IMR-90 (cell line): Measurements from ENCODE around the gene ZFR2. TPM values are rescaled to one million over a fixed set of nuclear protein-coding genes. Genes with fewer than 3 reads are reported as not detected.

Experiments used
- ATAC-seq: fragments of 200-7000 bp; cut with Tn5 transposase; 2 replicates; pipeline ENCODE4 v1.9.1; 2020; ENCODE audit warnings: low read depth, mild to moderate bottlenecking, moderate library complexity
- BruUV-seq: library from RNA; stranded (reverse); fragments of 400-500 nt; replicated peaks from 2 replicates; lab custom pipeline; 2021; lab: Mats Ljungman, UMichigan
- CTCF ChIA-PET: fragments of 300-600 bp; formaldehyde crosslinking; extraction: SDS; loops from one replicate; lab custom pipeline; 2021; ENCODE audit warnings: antibody characterized with exemption; lab: Yijun Ruan, JAX
- POLR2A ChIA-PET: fragments of 300-600 bp; sonication (Branson Sonifier 250); formaldehyde crosslinking; loops from one replicate; lab custom pipeline; 2022; ENCODE audit warnings: antibody characterized with exemption; ENCODE audit not compliant: unreplicated experiment; lab: Charles Lee
- DNase-seq: peaks from one replicate; pipeline ENCODE4 v3.0.0; 2013
- H2AFZ ChIP-seq: replicated peaks from 2 replicates; pipeline ENCODE3; 2013; ENCODE audit warnings: low read length, mild to moderate bottlenecking; ENCODE audit not compliant: poor library complexity
- H2AK5ac ChIP-seq: 2 replicates; pipeline ENCODE4 v1.6.1; 2013; ENCODE audit warnings: low read depth, low read length, inconsistent platforms
- H2AK9ac ChIP-seq: replicated peaks from 2 replicates; pipeline ENCODE3; 2013; ENCODE audit warnings: mild to moderate bottlenecking, low read depth, low read length, moderate library complexity; ENCODE audit not compliant: poor library complexity
- H2BK120ac ChIP-seq: 2 replicates; pipeline ENCODE4 v1.6.1; 2013; ENCODE audit warnings: low read depth, low read length, inconsistent platforms
- H2BK15ac ChIP-seq: 3 replicates; pipeline ENCODE4 v1.6.1; 2013; ENCODE audit warnings: low read depth, low read length, inconsistent platforms
- H2BK20ac ChIP-seq: 2 replicates; pipeline ENCODE4 v1.6.1; 2013; ENCODE audit warnings: low read depth, mild to moderate bottlenecking, inconsistent platforms, low read length, moderate library complexity
- H2BK5ac ChIP-seq: 2 replicates; pipeline ENCODE4 v1.6.1; 2013; ENCODE audit warnings: mild to moderate bottlenecking, low read depth, low read length, inconsistent platforms; ENCODE audit not compliant: poor library complexity, severe bottlenecking
- H3K14ac ChIP-seq: replicated peaks from 2 replicates; pipeline ENCODE4 v1.6.1; 2013; ENCODE audit warnings: low read depth, low read length, inconsistent platforms
- H3K18ac ChIP-seq: 2 replicates; pipeline ENCODE4 v1.6.1; 2013; ENCODE audit warnings: low read depth, low read length, control low read depth
- H3K23ac ChIP-seq: 2 replicates; pipeline ENCODE4 v1.6.1; 2013; ENCODE audit warnings: low read depth, low read length, inconsistent platforms
- H3K27ac ChIP-seq: 2 replicates; pipeline ENCODE4 v1.5.1; 2013; ENCODE audit warnings: mild to moderate bottlenecking, control low read depth, low read length; ENCODE audit not compliant: insufficient read depth
- H3K27me3 ChIP-seq: 2 replicates; pipeline ENCODE4 v1.6.1; 2013; ENCODE audit warnings: low read length; ENCODE audit not compliant: control insufficient read depth, insufficient read depth
- H3K36me3 ChIP-seq: 2 replicates; pipeline ENCODE4 v1.6.1; 2013; ENCODE audit warnings: low read length, mixed read lengths; ENCODE audit not compliant: control insufficient read depth, insufficient read depth
- H3K4ac ChIP-seq: 2 replicates; pipeline ENCODE4 v1.6.1; 2013; ENCODE audit warnings: low read depth, low read length, inconsistent platforms
- H3K4me1 ChIP-seq: 2 replicates; pipeline ENCODE4 v1.6.1; 2013; ENCODE audit warnings: low read length, mixed read lengths; ENCODE audit not compliant: control insufficient read depth, insufficient read depth
- H3K4me2 ChIP-seq: 2 replicates; pipeline ENCODE4 v1.6.1; 2013; ENCODE audit warnings: low read depth, mild to moderate bottlenecking, control low read depth, low read length, moderate library complexity
- H3K4me3 ChIP-seq: 2 replicates; pipeline ENCODE4 v1.5.1; 2013; ENCODE audit warnings: low read depth, mild to moderate bottlenecking, control low read depth, low read length, moderate library complexity; ENCODE audit not compliant: insufficient read depth
- H3K56ac ChIP-seq: 2 replicates; pipeline ENCODE4 v1.6.1; 2013; ENCODE audit warnings: low read length, inconsistent platforms; ENCODE audit not compliant: insufficient read depth; ENCODE audit errors: extremely low read depth
- H3K79me1 ChIP-seq, 2 experiments: 2 replicates each; pipeline ENCODE4 v1.6.1; 2013; ENCODE audit warnings: low read length in 2 of 2, inconsistent platforms in 1 of 2, low read depth in 1 of 2
- H3K9ac ChIP-seq: 2 replicates; pipeline ENCODE4 v1.6.1; 2013; ENCODE audit warnings: low read depth, low read length, control low read depth
- H3K9me1 ChIP-seq: 2 replicates; pipeline ENCODE4 v1.6.1; 2013; ENCODE audit warnings: low read length, inconsistent platforms; ENCODE audit not compliant: insufficient read depth
- H3K9me3 ChIP-seq: 2 replicates; pipeline ENCODE4 v1.6.1; 2013; ENCODE audit warnings: low read length; ENCODE audit not compliant: control insufficient read depth, insufficient read depth
- H4K20me1 ChIP-seq: 2 replicates; pipeline ENCODE4 v1.6.1; 2013; ENCODE audit warnings: low read length, inconsistent platforms; ENCODE audit not compliant: insufficient read depth
- H4K5ac ChIP-seq: 2 replicates; pipeline ENCODE4 v1.6.1; 2013; ENCODE audit warnings: mild to moderate bottlenecking, low read depth, low read length, control low read depth
- H4K8ac ChIP-seq, 2 experiments: 2 replicates each; pipeline ENCODE4 v1.6.1; 2013; ENCODE audit warnings: low read depth in 2 of 2, low read length in 2 of 2, control low read depth in 1 of 2, inconsistent platforms in 1 of 2
- H4K91ac ChIP-seq: 2 replicates; pipeline ENCODE4 v1.6.1; 2013; ENCODE audit warnings: low read depth, low read length, inconsistent platforms; ENCODE audit not compliant: insufficient read depth
- MXI1 ChIP-seq: IDR thresholded peaks from 2 replicates; pipeline ENCODE4 v1.6.1; 2012; ENCODE audit warnings: low read depth, mild to moderate bottlenecking, low read length, moderate library complexity, borderline replicate concordance
- RCOR1 ChIP-seq: IDR thresholded peaks from 2 replicates; pipeline ENCODE4 v1.6.1; 2012; ENCODE audit warnings: mild to moderate bottlenecking, low read length, improper control_type of control experiment; ENCODE audit not compliant: insufficient replicate concordance
- WGBS, 2 experiments: methylation state at CpG; one replicate each; pipeline versions ENCODE4 v1.1.5 to v1.1.7; 2013; ENCODE audit warnings: missing lambda C conversion rate in 2 of 2; ENCODE audit not compliant: insufficient read length in 1 of 2; ENCODE audit errors: extremely low coverage in 2 of 2; 5-methylcytosine and 5-hydroxymethylcytosine counted together
- dilution Hi-C: fragments of 300-500 bp; cut with HindIII; formaldehyde crosslinking; loops from one replicate; pipeline ENCODE4 v1.14.3; 2018; ENCODE audit warnings: low sequenced_read_pairs; ENCODE audit not compliant: unreplicated experiment
- in situ Hi-C: fragments of 300-500 bp; cut with MboI; formaldehyde crosslinking; loops from 3 replicates; pipeline ENCODE4 v1.14.3; 2019; ENCODE audit warnings: low sequenced_read_pairs, inconsistent platforms, mixed read lengths
- intact Hi-C: fragments of 100-400 bp; cut with micrococcal nuclease; formaldehyde crosslinking; loops from 2 replicates; pipeline ENCODE4 v1.10.0; 2022
- polyA plus RNA-seq, 3 experiments: library from polyadenylated mRNA; depleted of rRNA; stranded (reverse); fragments of >200 nt; gene quantifications; 2 replicates each; pipeline ENCODE4 v1.2.3, GENCODE V29; 2012; ENCODE audit warnings: low replicate concordance in 1 of 3
- total RNA-seq: library from RNA; depleted of rRNA; stranded (reverse); fragments of >200 nt; gene quantifications from 2 replicates; pipeline ENCODE4 v1.2.3, GENCODE V29; 2012

Gene ZFR2
- total and polyA plus RNA-seq, 2 of the 4 experiments (the other 2 are of a cell fraction) = 0.19 TPM; not detected in 1

DNA sequence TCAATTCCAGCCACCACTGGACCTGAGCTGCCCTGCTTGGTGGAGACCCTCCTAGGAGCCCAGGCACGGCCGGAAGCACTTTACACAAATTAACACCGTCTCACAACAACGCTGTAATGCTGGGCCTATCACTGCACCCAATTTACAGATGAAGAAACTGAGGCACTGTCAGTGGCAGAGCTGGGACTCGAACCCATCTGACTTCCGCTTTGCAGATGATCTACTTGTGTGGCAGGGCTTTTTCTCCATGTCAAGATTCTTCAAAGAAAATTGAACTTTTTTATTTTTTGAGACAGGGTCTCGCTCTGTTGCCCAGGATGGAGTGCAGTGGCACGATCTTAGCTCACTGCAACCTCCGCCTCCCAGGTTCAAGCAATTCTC lies 33.8 kb downstream of the ZFR2 start:
- no peak overlapping the region for H4K91ac ChIP-seq
- H4K8ac ChIP-seq = no peak overlapping the region
- no peaks in the 10 kb centered on the region for H3K9me1 ChIP-seq
- H3K14ac ChIP-seq = no peak overlapping the region
- no peak for ATAC-seq
- H3K79me1 ChIP-seq = no peaks in the 10 kb centered on the region
- peaks cover 24% of the 10 kb centered on the region for H3K27me3 ChIP-seq
- no peak overlapping the region for H2BK5ac ChIP-seq
- H2BK20ac ChIP-seq = no peak overlapping the region
- H3K9me3 ChIP-seq = peaks cover 10% of the 10 kb centered on the region
- ChIA-PET POLR2A (no interaction called here), CTCF (no interaction called here)
- no peak overlapping the region for H2AK9ac ChIP-seq
- H3K9ac ChIP-seq = no peak overlapping the region
- no peaks in the 10 kb centered on the region; the same call in 1 of the 2 replicates for H4K20me1 ChIP-seq
- H3K4me2 ChIP-seq = no peak overlapping the region
- dilution Hi-C loops = no loop called here
- H2AFZ ChIP-seq = no peak overlapping the region
- no peak overlapping the region for H2AK5ac ChIP-seq
- DNase-seq = no peak
- no peak overlapping the region for H3K4me3 ChIP-seq
- H3K4me1 ChIP-seq = no peaks in the 10 kb centered on the region
- H2BK15ac ChIP-seq = no peak overlapping the region
- no TSS peak for BruUV-seq
- no peak overlapping the region for H3K18ac ChIP-seq
- no peak overlapping the region for H3K23ac ChIP-seq
- H3K56ac ChIP-seq = no peak overlapping the region
- no peak overlapping the region for H4K5ac ChIP-seq
- H3K27ac ChIP-seq = no peak overlapping the region
- H3K4ac ChIP-seq = no peak overlapping the region
- 85% methylated on average over 6 of the region's 9 CpGs; no CpG with 5 or more reads in 1 of the 2 experiments for WGBS, 2 experiments
- no peak for TF ChIP-seq MXI1
- no peak for TF ChIP-seq RCOR1
- no peaks in the 10 kb centered on the region for H3K36me3 ChIP-seq
- intact Hi-C loops = no loop called here
- in situ Hi-C loops = no loop called here
- no peak overlapping the region for H2BK120ac ChIP-seq
